ENCODE data around the gene MYL2. TPM values are rescaled to one million over a fixed set of nuclear protein-coding genes. Genes with fewer than 3 reads are reported as not detected.

The MYL2 gene
- total and polyA plus RNA-seq, 2 experiments from 2014 or later: not detected

- H3F3A ChIP-seq (ENCODE audit: insufficient read depth): no peaks in the 10 kb centered on the region
- in situ Hi-C loops (cut with MboI): no loop called here
These were observed 32.0 kb downstream of the MYL2 start for GRCh38 chr12:110888256-110888991.

DNA sequence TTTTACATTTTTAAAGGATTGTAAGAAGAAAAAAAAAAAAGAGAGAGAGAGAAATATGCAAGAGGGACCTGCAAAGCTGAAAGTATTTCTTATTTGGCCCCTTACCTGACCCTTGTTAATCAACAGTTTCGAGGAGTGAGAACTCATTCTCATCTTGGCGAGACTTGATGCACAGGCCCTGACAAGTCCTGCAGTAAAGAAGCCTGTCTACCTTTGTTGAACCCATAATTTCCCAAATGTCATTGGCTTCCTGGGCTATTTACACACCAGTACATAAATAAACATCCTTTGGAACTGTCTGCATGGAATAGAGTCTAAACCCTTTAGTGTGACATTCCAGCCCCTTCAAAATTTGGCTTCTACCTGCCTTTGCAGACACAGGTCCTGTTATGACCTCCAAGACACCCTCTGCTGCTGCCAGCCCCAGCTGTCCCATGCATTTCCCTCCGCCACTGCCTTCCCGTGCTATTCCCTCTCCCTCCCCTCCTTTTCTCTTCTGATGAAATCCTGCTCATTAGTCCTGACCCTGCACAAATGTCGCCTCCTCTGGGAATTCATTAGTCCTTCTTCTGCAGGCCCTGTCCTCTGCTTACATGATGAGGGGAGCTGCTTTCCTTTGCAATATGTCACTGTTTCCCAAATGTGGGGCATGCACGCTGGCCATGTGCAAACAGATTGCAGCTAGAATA lies 35.1 kb downstream of the MYL2 start:
- Histone ChIP-seq H3K36me3 (ENCODE audit: low read depth) (no peaks in the 10 kb centered on the region), H3K4me3 (no peak overlapping the region), H3K27ac (no peak overlapping the region), H3K27me3 (replicated peaks; ENCODE audit: insufficient read depth) (no peaks in the 10 kb centered on the region; the same call in 1 of the 2 replicates), H3K4me1 (ENCODE audit: insufficient read depth) (no peaks in the 10 kb centered on the region), H3K9me3 (ENCODE audit: low read depth) (no peaks in the 10 kb centered on the region), H4K20me1 (ENCODE audit: insufficient read depth) (no peaks in the 10 kb centered on the region), H3F3A (ENCODE audit: insufficient read depth) (no peaks in the 10 kb centered on the region), H3K9me2 (ENCODE audit: insufficient read depth) (no peaks in the 10 kb centered on the region), H3K4me2 (ENCODE audit: unreplicated experiment) (no peak overlapping the region), H3K79me2 (ENCODE audit: insufficient read depth) (no peaks in the 10 kb centered on the region), H2AFZ (no peak overlapping the region), H3K9ac (no peak overlapping the region)
- 58 to 66% methylated on average over 6 of the region's 6 CpGs for WGBS, 2 experiments (ENCODE audit: low coverage in 1 of 2, low lambda C conversion rate in 2 of 2, missing lambda C conversion rate in 2 of 2)
- no peak for DNase-seq
- in situ Hi-C loops (cut with MboI): no loop called here
- no peak for TF ChIP-seq EZH2phosphoT487 (IDR thresholded peaks at IDR 0.05; ENCODE audit: insufficient read depth, low read depth)
- no peak for TF ChIP-seq EZH2 (IDR thresholded peaks at IDR 0.05; ENCODE audit: insufficient read depth, poor library complexity, severe bottlenecking)

More at GRCh38 chr12:110888256-110888991, 32.0 kb downstream of the MYL2 start:
- no peaks in the 10 kb centered on the region for H3K79me2 ChIP-seq (ENCODE audit: insufficient read depth)
- no peaks in the 10 kb centered on the region for H4K20me1 ChIP-seq (ENCODE audit: insufficient read depth)
- no peak overlapping the region for H2AFZ ChIP-seq
- H3K4me3 ChIP-seq: no peak overlapping the region
- no peaks in the 10 kb centered on the region; the same call in 1 of the 2 replicates for H3K27me3 ChIP-seq (replicated peaks; ENCODE audit: insufficient read depth)
- no peaks in the 10 kb centered on the region for H3K36me3 ChIP-seq (ENCODE audit: low read depth)
- no peaks in the 10 kb centered on the region for H3K9me3 ChIP-seq (ENCODE audit: low read depth)
- H3K4me1 ChIP-seq (ENCODE audit: insufficient read depth): no peaks in the 10 kb centered on the region
- no peak for DNase-seq
- no peak for TF ChIP-seq EZH2phosphoT487 (IDR thresholded peaks at IDR 0.05; ENCODE audit: insufficient read depth, low read depth)
- TF ChIP-seq EZH2 (IDR thresholded peaks at IDR 0.05; ENCODE audit: insufficient read depth, poor library complexity, severe bottlenecking): no peak
- no peaks in the 10 kb centered on the region for H3K9me2 ChIP-seq (ENCODE audit: insufficient read depth)
- no peak overlapping the region for H3K9ac ChIP-seq
- no peak overlapping the region for H3K27ac ChIP-seq
- no peak overlapping the region for H3K4me2 ChIP-seq (ENCODE audit: unreplicated experiment)
- 23 to 29% methylated on average over 4 to 5 of the region's 5 CpGs for WGBS, 2 experiments (ENCODE audit: low coverage in 1 of 2, low lambda C conversion rate in 2 of 2, missing lambda C conversion rate in 2 of 2)

DNA sequence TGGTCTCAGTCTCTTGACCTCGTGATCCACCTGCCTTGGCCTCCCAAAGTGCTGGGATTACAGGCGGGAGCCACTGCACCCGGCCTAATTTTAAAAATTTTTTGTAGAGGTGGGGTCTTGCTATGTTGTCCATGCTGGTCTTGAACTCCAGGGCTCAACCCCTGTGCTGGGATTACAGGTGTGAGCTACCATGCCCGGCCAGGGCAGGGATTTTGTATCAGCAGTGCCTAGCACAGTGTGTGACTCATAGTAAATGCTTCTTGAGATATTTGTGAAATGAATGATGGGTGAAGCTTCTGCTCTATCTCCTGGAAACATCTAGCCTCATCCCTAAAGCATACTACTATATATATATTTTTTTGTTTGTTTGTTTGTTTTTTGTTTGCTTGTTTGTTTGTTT lies 37.1 kb downstream of the MYL2 start:
- Histone ChIP-seq H3K27me3 (replicated peaks; ENCODE audit: insufficient read depth) (no peaks in the 10 kb centered on the region; the same call in 1 of the 2 replicates), H3K4me2 (ENCODE audit: unreplicated experiment) (no peak overlapping the region), H3K9ac (no peak overlapping the region), H3F3A (ENCODE audit: insufficient read depth) (no peaks in the 10 kb centered on the region), H3K36me3 (ENCODE audit: low read depth) (no peaks in the 10 kb centered on the region), H4K20me1 (ENCODE audit: insufficient read depth) (no peaks in the 10 kb centered on the region), H3K79me2 (ENCODE audit: insufficient read depth) (no peaks in the 10 kb centered on the region), H3K4me3 (no peak overlapping the region), H2AFZ (no peak overlapping the region), H3K27ac (no peak overlapping the region), H3K9me2 (ENCODE audit: insufficient read depth) (no peaks in the 10 kb centered on the region), H3K4me1 (ENCODE audit: insufficient read depth) (peaks cover 8% of the 10 kb centered on the region; the same call in 1 of the 2 replicates), H3K9me3 (ENCODE audit: low read depth) (no peaks in the 10 kb centered on the region)
- TF ChIP-seq EZH2 (IDR thresholded peaks at IDR 0.05; ENCODE audit: insufficient read depth, poor library complexity, severe bottlenecking) (no peak), EZH2phosphoT487 (IDR thresholded peaks at IDR 0.05; ENCODE audit: insufficient read depth, low read depth) (no peak)
- no peak for DNase-seq
- in situ Hi-C loops (cut with MboI): no loop called here
- WGBS, 2 experiments (ENCODE audit: low coverage in 1 of 2, low lambda C conversion rate in 2 of 2, missing lambda C conversion rate in 2 of 2): 83 to 86% methylated on average over 4 of the region's 4 CpGs

DNA sequence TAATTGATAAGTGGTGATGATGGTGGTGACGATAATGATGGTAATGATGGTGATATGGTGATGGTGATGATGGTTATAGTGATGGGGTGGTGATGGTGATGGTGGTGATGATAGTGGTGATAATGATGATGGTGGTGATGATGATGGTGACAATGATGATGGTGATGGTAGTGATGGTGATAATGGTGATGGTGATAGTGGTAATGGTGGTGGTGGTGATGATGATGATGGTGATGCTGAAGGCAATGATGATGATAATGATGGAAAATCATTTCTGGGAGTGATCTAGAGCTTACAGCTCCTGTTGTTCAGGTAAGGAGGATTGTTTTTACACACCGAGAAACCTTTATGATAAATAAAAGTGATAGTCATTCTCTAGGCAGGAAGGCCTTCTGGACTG lies 39.7 kb downstream of the MYL2 start:
- H3K4me3 ChIP-seq: no peak overlapping the region
- WGBS, 2 experiments (ENCODE audit: low coverage in 1 of 2, low lambda C conversion rate in 2 of 2, missing lambda C conversion rate in 2 of 2): 54 to 57% methylated on average over 2 of the region's 2 CpGs
- H3F3A ChIP-seq (ENCODE audit: insufficient read depth): no peaks in the 10 kb centered on the region
- no peaks in the 10 kb centered on the region for H3K36me3 ChIP-seq (ENCODE audit: low read depth)
- no peaks in the 10 kb centered on the region for H3K9me2 ChIP-seq (ENCODE audit: insufficient read depth)
- H3K27me3 ChIP-seq (replicated peaks; ENCODE audit: insufficient read depth): peaks cover 2% of the 10 kb centered on the region; the same call in 1 of the 2 replicates
- in situ Hi-C loops (cut with MboI): no loop called here
- TF ChIP-seq EZH2 (IDR thresholded peaks at IDR 0.05; ENCODE audit: insufficient read depth, poor library complexity, severe bottlenecking) (no peak), EZH2phosphoT487 (IDR thresholded peaks at IDR 0.05; ENCODE audit: insufficient read depth, low read depth) (no peak)
- no peak for DNase-seq
- H4K20me1 ChIP-seq (ENCODE audit: insufficient read depth): no peaks in the 10 kb centered on the region
- no peak overlapping the region for H2AFZ ChIP-seq
- peaks cover 8% of the 10 kb centered on the region; the same call in 1 of the 2 replicates for H3K4me1 ChIP-seq (ENCODE audit: insufficient read depth)
- H3K79me2 ChIP-seq (ENCODE audit: insufficient read depth): no peaks in the 10 kb centered on the region
- H3K4me2 ChIP-seq (ENCODE audit: unreplicated experiment): no peak overlapping the region
- H3K9ac ChIP-seq: no peak overlapping the region
- H3K27ac ChIP-seq: no peak overlapping the region
- H3K9me3 ChIP-seq (ENCODE audit: low read depth): no peaks in the 10 kb centered on the region
